GM18861 (cell line): ENCODE data around the gene PSMB8.
"Not testable (repeated sequence)": the region's sequence is repeated elsewhere in the genome, so short reads cannot be mapped to it uniquely, and the experiment has no call there.

Experiments used
- ATAC-seq: cut with Tn5 transposase; IDR thresholded peaks from one replicate; pipeline ENCODE4 v1.9.1; 2021; ENCODE audit not compliant: unreplicated experiment

PSMB8 gene

DNA sequence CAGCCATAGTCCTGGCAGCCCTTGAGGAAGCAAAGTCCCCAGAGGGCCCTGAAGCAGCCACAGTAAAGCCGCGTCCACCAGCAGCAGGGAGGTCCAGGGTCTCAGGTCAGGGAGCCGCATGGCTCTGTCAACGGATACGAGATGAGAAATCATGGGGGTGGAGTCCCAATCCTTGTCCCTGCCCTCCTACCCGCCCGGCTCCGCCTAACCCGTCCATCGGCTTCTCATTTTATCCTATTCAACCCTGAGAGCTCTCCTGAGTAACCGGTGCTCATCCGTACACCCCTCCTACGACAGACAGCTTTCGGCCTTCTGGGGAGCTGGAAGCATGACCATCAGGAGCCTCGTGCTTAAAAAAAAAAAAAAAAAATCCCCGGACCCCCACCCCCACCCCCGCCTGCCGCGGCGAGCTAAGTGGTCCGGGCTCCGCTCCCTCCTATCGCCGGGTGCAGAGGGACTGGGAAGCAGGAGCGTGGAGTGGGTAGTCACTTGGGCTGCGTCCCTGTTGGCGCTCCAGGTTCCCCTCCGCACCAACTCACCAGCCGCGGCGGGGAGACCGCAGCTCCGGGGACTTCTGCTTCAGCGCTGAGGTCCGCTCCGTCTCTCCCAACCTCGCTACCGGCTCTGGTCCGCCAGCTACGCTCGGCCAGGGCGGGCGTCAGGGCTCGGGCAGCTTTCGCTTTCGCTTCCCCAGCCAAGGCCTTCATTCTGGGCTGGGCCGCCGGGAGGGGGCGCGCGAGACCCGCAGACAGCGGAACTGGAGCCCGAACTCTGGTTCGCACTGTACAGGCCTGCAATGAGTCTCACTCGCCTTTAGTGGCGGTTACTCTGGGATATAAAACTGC lies 5.5 kb downstream of the PSMB8 start, which contains the start of gene TAP2:
TAP2 (minus strand) TSS at position 626 of the 845 bp plus-strand sequence; CDS start at position 120, 506 bp downstream.
- peak; percentile 62 for ATAC-seq

DNA sequence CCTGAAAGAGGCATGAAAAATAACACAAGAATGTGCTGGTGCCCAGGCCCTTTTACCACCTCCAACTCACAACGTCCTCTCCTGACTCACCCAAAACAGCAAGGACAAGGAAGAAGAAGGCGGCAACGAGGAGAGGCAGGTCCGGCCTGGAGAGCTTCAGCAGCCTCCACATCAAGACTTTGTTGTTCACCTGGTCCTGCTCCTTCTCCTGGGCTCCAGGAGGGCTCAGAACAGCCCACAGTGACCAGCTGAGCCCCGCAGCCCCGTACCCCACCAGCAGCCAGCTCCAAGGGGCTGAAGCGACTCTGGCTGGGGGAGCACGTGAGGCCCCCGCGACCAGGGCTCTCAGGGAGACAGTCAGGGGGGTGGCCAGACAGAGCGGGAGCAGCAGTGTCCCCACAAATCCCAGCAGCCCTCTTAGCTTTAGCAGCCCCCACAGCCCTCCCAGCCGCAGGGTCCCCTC lies 6.2 kb downstream of the PSMB8 start:
- no peak for ATAC-seq

DNA sequence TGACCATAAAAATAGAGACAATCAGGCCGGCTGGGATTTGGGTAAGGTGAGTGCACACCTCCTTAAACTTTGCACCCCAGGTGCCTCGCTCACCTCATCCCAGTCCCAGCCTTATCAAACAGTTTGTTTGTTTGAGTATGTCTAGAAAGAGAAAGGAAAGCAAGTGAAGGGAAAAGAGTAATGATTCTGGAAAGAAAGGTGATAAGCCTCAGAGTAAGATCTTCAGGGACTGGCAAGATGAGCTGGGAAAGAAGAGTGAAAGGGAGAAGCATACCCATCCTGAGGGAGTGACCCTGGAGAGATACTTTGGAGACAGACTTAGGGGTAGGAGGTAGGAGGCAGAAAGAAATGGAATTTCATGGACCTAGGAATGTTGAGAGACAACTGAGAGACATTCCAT lies 7.0 kb downstream of the PSMB8 start:
- no peak for ATAC-seq

DNA sequence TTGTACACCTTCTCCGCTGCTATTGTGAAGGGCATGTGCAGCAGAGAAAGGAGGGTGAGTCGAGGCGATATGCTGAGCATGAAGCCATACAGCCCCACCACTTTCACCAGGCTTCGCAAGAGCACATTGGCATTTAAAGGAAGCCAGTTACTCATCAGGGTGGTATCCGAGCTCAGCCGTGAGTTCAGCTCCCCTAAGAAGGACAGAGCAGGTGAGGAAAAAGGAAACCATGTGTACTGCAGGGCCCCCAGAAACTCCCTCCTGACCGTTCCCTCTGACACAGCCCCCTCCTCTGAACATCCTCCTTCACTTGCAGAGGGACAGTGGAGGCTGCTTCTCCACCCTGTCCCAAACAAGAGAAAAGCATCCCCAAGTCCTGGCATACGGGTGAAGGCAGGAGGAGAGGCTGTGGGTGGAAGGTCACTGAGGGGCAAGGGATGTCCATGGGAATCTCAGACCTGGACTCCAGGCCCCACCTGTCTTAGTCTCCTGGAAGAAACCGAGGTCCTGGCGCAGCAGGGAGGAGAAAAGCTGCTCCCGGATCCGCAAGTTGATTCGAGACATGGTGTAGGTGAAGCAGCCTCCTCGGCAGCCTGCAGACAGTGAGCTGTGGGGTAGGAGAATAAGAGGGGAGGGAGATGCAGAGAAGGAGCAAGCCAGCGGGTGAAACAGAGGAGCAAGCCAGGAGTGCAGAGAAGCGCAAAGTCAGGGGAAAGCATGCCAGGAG lies 8.5 kb downstream of the PSMB8 start:
- ATAC-seq, result no peak

DNA sequence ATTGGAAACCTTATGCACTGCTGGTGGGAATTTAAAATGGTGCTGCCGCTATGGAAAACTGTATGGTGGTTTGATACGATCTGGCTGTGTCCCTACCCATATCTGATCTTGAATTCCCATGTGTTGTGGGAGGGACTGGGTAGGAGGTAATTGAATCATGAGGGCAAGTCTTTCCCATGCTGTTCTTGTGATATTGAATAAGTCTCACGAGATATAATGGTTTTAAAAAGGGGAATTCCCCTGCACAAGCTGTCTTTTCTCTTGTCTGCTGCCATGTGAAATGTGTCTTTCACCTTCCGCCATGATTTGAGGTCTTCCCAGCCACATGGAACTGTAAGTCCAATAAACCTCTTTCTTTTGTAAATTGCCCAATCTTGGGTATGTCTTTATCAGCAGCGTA lies 10.2 kb downstream of the PSMB8 start:
- no peak for ATAC-seq

DNA sequence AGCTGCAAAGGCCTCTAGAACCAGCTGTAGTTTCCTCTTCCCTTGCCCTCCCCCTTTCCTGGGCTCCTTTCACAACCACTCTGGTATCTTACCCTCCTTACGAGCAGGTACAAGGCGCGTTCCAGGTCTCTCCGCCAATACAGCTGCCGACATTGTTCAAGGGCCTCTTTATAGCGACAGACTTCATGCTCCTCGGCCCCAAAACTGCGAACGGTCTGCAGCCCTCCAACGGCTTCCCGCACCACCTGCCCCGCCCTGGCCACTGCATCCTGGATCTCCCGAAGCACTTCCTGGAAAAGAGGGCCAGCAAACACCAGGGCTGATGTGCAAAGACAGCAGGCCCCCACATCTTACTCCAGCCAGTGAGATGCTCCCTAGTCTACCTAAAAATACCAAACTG lies 11.3 kb downstream of the PSMB8 start:
- ATAC-seq, result no peak

DNA sequence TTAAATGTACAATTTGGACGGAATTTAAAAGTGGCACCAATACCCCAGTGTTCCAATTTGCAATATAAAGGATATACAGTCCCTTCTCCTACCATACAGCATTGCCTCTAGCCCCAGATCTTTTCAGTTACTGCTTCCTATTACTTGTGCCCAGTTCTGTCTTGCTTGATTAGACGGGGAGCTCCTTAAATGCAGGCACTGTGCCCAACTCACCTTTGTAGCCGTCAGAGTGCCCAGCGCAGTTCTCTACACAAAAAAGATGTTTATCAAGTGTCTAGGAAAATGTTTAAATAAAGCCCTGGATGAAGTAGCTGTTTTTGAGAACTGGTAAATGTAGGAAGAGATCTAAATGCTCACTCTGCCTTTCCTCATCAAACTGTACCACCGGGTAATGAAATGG lies 12.9 kb downstream of the PSMB8 start:
- ATAC-seq, result no peak

DNA sequence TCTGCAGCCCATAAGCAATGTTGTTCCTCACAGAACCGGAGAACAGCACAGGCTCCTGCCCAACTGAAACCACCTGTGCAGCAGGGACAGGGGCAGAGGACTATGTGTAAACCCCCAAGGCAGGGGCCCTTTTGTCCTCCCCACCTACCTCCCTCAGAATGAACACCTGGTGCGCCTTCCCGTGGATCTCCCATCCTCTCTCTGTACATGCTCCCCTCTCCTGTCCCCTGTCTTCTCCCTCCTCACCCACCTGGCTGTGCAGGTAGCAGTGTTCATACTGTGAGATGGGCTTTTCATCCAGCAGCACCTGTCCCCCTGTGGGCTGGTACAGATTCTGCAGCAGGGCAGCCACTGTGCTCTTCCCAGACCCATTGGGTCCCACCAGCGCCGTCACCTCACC lies 13.8 kb downstream of the PSMB8 start:
- ATAC-seq, result no peak

DNA sequence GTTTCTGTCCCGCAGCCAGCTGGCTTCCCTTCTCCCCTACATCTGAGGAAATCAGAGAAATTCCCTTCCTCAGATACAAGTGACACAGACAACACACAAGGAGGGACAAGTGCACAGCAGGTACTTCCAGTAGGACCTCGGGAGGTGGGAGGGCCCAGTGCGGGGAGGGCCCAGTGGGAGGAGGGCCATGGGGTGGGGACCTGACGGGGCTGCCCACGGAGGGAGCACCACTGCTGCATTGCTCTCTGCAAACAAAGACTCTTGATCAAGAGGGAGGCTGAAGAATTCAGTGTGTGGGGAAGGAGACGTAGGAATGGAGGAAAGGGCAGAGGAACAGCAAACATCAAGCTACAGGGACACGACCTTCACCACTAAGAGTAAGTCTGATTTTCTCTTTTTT lies 14.4 kb downstream of the PSMB8 start:
- ATAC-seq, result no peak

DNA sequence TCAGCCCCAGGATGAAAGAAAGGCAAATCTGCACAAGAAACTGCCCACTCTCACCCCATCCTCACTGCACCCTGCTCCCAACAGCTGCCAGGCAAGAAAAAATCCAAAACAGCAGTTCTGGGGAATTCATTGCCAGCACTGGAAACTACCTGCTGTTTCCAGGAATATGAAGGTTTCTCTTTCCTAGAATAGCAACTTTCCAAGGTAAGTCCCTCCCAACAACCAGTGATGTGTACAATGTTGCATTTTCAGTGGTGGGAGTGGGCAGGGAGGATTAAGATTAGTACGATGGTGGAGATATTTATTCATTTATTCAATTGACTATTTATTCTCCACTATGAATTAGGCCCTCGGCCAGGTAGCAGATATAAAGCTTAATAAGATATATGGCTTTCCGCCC lies 16.8 kb downstream of the PSMB8 start:
- ATAC-seq, result no peak

DNA sequence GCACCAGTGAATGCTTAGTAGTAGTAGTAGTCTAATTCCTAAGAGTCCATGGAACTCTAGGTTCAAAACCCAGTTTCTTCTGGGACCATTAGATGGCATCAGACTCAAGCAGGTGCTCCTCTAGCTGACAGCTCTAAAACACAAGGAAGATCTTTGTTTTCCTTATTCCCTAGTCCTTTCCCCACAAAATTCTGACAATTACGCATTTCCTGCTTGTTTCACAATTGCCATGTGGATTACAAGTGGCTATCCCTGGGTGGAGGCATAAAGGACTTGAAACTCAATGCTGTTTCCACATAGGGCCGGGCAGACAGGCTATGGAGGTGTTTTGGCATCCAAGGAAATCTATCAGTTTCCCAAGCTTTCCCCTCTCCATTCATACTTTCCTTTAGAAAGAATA lies 17.9 kb downstream of the PSMB8 start:
- ATAC-seq, result no peak

DNA sequence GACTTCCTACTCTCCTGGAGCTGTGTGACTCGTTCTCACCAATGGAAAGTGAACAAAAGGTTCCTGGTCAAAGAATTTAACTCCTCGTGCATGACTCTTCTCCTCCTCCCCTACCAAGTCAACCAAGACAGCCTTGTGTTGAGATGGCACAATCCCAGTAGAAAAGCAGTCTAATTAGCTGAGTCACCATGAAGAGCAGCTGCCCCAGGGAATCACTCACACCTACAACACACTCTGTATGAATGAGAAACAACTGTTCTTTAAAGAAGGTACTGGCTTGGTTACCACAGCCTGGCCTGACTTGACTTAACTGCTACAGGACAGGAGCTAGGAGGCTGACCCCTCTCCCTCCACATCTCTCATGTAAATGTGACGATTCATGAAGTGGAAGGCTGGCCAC lies 24.1 kb downstream of the PSMB8 start:
- ATAC-seq, result no peak

DNA sequence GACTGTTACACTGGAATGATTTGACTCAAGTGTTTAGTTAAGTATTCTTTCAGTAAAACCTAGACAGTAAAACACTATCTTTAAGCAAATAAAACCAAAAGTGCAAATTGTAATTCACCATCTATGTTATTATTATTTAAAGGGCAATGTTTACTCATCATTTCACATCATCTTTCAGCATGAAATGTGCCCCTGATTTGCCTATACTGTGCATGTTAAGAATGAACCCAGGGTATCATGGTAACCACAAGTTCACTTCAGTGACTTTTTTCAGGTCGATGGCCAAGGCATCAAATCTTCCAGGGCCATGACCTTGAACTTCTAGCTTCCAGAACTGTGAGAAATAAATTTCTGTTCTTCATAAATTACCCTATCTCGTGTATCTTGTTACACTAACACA lies 25.0 kb downstream of the PSMB8 start:
- no peak for ATAC-seq

DNA sequence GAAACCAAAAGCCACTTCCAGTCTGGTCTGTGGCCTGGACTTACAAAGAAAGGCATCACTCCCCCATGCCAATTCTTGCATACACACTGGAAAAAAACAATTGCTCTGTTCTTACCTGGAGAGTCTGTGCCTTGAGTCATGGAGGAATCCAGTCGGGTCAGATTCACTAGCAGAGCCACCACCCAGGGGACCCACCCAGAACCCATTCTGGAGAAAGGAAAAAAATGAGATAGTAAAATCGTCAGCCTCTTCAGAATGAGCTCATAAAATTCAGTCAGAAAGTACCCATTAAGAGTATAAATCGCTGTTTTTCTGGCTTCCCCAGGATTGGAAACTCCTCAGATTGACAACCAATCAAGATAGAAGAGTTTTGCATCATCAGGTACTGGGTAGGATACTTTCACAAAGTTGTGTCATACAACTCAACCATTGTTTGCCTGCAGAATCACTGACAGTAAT lies 27.1 kb downstream of the PSMB8 start, which contains the start of gene HLA-DOB:
HLA-DOB (minus strand) TSS at position 257 of the 459 bp plus-strand sequence; CDS start at position 206, 51 bp downstream.
- ATAC-seq, result peak; percentile 53

DNA sequence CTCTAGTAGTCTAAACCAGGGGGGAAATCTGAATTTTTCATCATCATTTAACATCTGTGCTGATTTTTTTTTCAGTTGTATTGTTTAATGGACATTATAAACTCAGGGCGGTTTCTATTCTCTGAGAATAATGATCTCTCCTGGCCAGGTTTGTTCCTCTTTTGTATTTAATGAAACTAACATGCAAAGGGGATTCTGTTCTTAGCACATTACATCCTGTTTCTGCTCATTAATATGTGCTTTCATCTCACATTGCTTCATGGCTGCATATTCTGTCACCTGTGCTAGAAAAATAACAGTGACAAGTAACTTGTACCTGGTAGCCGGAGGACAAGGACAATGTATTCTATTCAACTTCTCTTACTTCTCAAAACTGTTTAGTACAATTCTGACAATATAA lies 27.9 kb downstream of the PSMB8 start:
- peak; percentile 39 for ATAC-seq

DNA sequence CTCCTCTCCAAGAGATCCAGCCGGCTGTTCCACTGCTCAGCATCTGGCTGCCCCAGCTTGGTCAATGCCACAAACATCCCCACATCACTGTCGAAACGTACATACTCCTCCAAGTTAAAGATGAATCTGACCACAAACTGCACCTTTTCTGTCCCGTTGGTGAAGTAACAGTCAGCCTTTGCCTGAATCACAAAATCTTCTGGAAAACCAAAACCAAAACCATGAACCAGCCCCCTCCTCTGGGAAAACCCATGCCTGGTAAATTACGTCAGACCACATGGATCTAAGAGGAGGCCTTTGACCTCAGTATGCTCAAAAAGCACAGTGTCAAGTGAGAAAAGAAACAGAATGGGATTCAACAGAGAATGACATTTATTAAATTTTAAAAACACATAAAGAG lies 28.7 kb downstream of the PSMB8 start:
- ATAC-seq, result no peak

DNA sequence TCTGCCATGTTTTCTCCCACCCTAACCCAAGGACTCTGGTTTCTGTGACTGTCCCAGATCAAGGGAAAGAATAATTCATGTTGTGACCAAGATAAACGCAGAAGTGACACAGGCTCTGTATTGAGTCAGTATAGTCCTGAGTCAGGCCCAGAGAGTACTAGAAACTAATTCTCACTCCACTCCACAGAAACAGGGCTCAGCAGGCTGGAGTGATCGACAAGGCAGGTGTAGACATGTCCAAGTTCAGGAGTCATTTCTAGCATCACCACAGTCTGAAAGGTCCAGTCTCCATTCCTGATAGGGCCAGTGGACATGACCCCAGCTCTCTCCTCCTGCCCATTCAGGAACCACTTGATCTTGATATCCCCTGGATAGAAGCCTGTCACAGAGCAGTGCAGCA lies 29.7 kb downstream of the PSMB8 start:
- ATAC-seq, result no peak

DNA sequence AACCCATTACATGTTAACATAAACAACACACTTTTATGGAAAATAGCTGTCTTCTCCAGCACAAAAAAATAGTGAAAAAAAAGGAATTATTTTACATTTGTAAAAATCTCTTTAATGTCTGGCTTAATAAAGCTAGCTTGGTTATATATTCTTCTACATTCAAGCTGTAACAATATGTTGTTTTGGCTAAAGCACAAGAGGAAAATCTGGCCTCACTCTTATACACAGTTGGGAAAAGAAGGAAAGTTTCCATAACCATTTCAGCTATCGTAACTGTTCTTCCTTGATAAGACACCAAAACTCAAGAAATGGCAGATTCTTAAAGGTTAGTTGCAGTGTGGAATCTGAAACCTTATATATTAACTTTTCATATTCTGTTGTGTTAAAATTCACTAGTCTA lies 34.7 kb downstream of the PSMB8 start:
- ATAC-seq, result no peak

DNA sequence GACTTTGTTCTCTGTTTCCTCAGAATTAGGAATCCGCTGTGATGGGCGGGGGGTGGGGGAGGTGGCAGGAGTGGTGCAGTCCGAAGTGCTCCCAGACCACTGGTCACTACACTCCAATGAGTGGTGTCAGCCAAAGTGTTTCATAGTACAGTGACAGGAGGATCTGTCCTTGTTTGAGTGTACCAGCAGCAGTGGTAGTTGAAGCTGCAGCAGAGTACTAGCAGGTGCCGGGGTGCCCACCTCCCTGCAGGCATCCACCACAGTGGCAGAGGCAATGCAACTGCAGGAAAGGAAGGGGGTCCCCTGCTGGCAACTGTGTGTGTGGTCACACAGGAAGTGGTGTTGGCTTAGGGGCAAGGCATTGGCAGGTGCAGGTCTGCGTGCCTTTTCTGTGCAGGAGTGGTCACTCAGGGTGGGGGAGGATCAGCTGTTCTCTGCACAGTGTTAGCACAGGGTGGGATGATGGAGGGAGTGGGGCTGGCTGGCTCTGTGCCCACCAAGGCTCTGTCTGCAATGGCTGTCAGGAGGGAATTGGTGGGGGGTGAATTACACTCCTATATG lies 36.7 kb downstream of the PSMB8 start:
- no peak for ATAC-seq

DNA sequence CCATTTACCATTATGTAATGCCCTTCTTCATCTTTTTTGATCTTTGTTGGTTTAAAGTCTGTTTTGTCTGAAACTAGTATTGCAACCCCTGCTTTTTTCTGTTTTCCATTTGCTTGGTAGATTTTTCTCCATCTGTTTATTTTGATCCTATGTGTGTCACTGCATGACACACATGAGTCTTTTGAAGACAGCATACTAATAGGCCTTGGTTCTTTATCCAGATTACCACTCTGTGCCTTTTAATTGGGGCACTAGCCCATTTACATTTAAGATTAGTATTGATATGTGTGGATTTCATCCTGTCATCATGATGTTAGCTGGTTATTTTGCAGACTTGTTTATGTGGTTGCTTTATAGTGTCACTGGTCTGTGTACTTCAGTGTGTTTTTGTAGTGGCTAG lies 38.4 kb downstream of the PSMB8 start:
- ATAC-seq, result not testable (repeated sequence)

DNA sequence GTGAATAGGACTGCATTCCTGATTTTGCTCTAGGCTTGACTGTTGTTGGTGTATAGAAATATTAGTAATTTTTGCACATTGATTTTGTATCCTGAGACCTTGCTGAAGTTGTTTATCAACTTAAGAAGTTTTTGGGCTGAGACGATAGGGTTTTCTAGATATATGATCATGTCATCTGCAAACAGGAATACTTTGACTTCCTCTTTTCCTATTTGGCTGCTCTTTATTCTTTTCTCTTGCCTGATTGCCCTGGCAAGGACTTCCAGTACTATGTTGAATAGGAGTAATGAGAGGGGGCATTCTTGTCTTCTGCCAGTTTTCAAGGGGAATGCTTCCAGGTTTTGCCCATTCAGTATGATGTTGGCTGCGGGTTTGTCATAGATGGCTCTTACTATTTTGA lies 40.4 kb downstream of the PSMB8 start:
- no peak for ATAC-seq

DNA sequence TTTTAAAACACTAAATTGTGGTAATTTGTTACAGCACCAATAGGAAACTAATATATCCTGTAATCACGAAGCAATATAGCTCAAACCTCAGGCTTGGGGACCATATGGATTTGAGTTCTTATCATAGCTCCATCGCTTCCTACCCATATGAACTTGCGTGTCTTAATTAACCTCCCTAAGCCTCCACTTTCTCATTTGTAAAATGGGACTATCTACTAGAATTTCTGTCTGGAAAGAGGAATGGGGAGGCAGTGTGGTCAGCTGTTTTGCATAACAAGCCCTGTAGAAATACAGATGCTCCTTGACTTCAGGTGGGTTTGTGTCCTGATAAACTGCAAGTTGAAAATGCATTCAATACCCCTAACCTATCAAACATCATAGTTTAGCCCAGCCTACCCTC lies 44.1 kb downstream of the PSMB8 start:
- no peak for ATAC-seq
